Measurements from ENCODE around the gene IGSF5. TPM values are rescaled to one million over a fixed set of nuclear protein-coding genes. Genes with fewer than 3 reads are reported as not detected.

Gene IGSF5
- total RNA-seq, 1 donor = not detected

DNA sequence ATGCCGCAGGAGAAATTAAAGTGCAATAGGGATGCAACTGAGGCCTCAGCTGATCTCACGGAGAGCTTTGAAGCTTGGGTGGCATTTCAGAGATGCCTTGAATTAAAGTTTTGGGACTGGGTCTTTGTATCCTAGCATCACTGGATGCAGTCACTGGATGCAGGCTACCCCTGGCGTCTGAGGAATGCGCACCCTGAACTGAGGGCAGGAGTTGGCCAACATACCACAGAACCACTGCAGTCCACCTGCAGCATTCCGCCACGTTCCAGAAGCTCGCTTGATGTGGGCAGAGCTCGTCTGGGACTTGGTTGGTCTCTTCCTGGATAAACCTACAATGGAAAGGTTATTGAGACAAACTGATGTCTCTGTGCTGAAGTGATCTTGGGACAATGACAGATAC is 34.1 kb upstream of the IGSF5 start:
- TF ChIP-seq, protein P1, sequence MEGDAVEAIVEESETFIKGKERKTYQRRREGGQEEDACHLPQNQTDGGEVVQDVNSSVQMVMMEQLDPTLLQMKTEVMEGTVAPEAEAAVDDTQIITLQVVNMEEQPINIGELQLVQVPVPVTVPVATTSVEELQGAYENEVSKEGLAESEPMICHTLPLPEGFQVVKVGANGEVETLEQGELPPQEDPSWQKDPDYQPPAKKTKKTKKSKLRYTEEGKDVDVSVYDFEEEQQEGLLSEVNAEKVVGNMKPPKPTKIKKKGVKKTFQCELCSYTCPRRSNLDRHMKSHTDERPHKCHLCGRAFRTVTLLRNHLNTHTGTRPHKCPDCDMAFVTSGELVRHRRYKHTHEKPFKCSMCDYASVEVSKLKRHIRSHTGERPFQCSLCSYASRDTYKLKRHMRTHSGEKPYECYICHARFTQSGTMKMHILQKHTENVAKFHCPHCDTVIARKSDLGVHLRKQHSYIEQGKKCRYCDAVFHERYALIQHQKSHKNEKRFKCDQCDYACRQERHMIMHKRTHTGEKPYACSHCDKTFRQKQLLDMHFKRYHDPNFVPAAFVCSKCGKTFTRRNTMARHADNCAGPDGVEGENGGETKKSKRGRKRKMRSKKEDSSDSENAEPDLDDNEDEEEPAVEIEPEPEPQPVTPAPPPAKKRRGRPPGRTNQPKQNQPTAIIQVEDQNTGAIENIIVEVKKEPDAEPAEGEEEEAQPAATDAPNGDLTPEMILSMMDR (IDR thresholded peaks at IDR 0.05; ENCODE audit: insufficient read depth, low read depth, low read length) = no peak
- no peak overlapping the region for H3K4me3 ChIP-seq (ENCODE audit: low read depth, low read length)
- DNase-seq (ENCODE audit: low read depth) = no peak

DNA sequence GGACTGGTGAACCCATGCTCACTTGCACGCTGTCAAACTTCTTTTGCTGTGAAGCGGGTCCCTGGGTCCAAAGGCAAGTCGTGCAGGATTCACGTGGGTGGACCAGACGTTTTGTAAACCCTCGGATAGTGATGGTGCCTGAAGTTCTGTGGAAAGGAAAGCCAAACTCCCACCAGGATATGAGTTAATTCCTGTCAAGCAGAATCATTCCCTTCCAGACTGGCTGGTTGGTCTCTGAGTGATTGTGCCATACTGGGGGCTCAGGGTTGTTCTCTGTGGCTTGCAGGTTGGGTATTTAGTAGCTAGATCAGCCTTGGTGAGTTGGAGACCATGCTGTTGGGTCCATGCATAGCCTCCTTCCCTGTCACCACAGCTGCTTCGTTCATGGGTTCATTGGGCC is 32.7 kb upstream of the IGSF5 start:
- DNase-seq (ENCODE audit: low read depth) = no peak
- no peak overlapping the region for H3K4me3 ChIP-seq (ENCODE audit: low read depth, low read length)
- TF ChIP-seq, protein P1 (IDR thresholded peaks at IDR 0.05; ENCODE audit: insufficient read depth, low read depth, low read length) = no peak

DNA sequence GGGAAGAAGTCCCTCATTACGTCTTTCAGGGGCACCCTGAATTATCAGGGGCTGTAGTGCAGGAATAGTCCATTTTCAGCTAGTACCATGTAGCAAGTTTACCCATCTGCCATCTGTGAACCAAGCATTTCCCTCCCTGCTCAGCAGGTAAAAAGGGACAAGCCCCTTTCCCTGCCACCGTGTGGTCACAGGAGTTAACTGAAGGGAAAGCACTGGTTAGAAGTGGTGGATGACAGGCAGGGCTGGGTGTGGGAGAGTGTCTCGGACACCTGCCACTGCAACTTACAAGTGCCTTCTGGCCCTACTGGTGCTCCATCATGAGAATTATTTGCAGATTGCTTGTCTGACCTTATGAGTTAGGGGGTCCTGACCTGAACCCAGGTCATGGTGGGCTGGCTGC is 32.0 kb upstream of the IGSF5 start:
- H3K4me3 ChIP-seq (ENCODE audit: low read depth, low read length) = no peak overlapping the region
- DNase-seq (ENCODE audit: low read depth) = no peak
- TF ChIP-seq, protein P1 (IDR thresholded peaks at IDR 0.05; ENCODE audit: insufficient read depth, low read depth, low read length) = no peak

DNA sequence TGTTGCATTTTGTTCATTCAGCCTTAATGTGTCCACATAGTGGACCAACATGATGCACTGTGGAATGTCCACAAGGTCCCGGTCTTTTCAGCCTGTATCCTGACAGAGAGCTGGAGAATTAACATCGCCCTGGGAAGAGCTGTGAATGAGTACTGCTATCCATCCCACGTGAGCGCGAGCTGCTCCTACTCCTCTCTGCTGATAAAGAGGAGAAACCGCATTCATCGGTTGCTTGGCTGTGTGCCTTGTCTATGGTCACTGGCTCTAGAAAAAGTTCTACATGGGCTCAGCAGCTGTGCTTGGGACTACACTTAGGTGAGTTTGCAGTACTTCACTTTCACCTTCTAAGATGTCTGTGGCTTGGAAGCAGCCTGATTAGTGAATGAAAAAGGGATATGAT is 31.1 kb upstream of the IGSF5 start:
- no peak for DNase-seq (ENCODE audit: low read depth)
- TF ChIP-seq, protein P1 (IDR thresholded peaks at IDR 0.05; ENCODE audit: insufficient read depth, low read depth, low read length) = no peak
- H3K4me3 ChIP-seq (ENCODE audit: low read depth, low read length) = no peak overlapping the region

DNA sequence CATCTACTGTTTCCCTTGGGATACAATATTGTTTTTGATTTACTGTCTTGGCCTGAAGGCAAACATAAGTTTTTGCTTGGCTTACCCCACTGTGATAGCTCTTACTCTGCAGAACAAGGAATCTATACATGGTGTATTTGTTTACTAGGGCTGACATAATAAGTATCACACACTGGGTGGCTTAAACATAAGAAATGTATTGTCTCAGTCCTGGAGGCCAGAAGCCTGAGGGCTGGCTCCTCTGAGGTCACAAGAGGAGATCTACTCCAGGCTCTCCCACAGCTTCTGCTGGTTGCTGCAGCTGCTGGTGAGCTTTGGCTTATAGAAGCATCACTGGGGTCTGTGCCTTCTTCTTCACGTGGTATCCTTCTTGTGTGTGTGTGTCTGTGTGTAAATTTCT is 30.7 kb upstream of the IGSF5 start:
- TF ChIP-seq, protein P1 (IDR thresholded peaks at IDR 0.05; ENCODE audit: insufficient read depth, low read depth, low read length) = no peak
- DNase-seq (ENCODE audit: low read depth) = no peak
- no peak overlapping the region for H3K4me3 ChIP-seq (ENCODE audit: low read depth, low read length)

DNA sequence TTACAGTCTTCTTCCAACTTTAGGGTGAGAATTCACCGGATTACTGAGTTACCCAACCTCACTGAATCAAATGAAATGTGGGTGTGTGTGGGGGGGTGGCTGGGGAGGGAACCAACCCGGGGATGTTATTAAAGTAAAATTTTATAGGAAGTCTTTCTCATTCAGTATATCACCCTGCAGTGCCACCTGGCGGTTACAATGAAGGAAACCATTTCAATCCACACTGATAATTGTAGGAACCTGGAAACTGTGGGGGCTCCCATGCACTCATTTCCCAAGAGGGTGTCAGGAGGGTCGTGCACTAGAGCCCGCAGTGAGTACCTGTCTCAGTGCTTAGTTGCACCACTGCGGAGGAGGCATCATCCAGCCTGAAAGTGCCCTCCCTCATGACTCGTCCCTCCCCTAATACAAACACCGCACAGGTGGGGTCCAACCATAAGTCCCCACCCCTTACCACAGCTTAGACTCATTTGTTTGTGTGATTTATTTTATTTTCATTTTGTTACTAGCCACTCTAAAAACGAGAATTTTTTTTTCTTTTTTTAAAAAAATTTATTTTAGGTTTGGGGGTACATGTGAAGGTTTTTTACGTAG is 29.1 kb upstream of the IGSF5 start:
- TF ChIP-seq, protein P1 (IDR thresholded peaks at IDR 0.05; ENCODE audit: insufficient read depth, low read depth, low read length) = peak; percentile 62
- no peak overlapping the region for H3K4me3 ChIP-seq (ENCODE audit: low read depth, low read length)
- peak; percentile 48 for DNase-seq (ENCODE audit: low read depth)

All from fibroblast of villous mesenchyme (primary cell).